GM12801 (cell line): ENCODE results near the gene CFAP20.

ENCODE experiments used
- TF ChIP-seq, protein P1 (sequence below): IDR thresholded peaks from one replicate; pipeline ENCODE4 v1.5.1; 2011; ENCODE audit warnings: control low read depth; ENCODE audit not compliant: insufficient read length; ENCODE audit errors: extremely low read depth

Gene CFAP20

DNA sequence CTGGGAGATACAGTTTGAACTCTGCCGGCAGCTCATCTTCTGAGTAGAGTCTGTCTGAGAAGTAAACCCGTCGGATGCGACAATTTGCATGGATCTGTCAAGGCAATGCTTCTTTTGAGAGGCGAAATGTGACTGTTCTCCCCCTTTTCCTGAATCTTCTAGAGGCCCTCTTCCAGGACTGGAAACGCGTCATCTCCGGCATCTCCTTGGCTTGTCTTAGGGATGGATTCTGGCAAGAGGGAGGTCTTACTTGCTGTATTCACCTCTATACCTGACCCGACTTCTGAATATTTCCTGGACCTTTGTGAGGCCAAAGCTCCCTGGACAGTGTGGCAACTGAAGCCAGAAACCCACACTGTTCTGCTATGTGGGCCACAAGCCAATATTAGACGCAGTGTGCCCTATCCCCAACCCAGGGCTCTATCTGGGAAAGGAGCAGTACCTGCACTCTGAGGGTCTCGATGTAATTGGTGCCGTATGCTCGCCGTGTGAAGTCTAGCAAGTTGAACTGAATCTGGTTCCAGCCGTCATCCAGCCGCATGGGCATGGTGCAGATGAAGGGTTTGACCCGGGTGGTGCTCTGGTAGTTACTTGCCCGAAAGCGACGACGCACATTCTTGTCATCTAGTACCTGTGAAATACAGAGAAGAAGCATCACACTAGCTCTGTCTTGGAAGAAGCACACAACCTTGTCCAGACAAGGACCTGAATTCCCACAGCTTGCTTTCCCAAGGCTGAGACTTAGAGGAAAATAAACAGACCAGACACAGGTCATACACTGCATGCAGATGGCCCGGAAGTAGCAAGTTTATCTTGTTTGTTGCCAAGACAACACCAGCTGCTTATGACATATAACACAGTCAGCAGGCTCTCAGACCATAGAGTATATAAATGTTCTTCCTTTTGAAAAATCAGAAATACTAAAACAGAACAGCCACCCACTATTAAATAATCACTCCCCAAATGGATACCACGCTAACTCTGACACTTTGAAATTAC is 14.1 kb downstream of the CFAP20 start:
- TF ChIP-seq, protein P1, sequence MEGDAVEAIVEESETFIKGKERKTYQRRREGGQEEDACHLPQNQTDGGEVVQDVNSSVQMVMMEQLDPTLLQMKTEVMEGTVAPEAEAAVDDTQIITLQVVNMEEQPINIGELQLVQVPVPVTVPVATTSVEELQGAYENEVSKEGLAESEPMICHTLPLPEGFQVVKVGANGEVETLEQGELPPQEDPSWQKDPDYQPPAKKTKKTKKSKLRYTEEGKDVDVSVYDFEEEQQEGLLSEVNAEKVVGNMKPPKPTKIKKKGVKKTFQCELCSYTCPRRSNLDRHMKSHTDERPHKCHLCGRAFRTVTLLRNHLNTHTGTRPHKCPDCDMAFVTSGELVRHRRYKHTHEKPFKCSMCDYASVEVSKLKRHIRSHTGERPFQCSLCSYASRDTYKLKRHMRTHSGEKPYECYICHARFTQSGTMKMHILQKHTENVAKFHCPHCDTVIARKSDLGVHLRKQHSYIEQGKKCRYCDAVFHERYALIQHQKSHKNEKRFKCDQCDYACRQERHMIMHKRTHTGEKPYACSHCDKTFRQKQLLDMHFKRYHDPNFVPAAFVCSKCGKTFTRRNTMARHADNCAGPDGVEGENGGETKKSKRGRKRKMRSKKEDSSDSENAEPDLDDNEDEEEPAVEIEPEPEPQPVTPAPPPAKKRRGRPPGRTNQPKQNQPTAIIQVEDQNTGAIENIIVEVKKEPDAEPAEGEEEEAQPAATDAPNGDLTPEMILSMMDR: no peak

DNA sequence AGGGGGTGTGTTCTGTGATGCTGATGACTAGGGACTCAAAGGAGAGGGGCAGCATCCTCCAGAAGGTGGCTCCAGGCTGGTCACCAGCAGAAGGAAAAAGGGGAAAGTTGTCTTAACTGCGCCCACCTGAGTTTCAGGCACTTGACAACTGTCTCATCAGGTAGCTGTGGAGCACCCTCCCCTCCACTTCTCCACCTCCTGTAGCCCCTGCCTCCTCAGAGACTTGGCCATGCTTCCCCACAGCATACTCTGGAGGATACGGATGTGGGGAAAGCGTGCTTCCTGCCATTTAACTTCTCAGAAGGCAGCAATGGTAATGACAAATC is 17.9 kb downstream of the CFAP20 start:
- TF ChIP-seq, protein P1: no peak

DNA sequence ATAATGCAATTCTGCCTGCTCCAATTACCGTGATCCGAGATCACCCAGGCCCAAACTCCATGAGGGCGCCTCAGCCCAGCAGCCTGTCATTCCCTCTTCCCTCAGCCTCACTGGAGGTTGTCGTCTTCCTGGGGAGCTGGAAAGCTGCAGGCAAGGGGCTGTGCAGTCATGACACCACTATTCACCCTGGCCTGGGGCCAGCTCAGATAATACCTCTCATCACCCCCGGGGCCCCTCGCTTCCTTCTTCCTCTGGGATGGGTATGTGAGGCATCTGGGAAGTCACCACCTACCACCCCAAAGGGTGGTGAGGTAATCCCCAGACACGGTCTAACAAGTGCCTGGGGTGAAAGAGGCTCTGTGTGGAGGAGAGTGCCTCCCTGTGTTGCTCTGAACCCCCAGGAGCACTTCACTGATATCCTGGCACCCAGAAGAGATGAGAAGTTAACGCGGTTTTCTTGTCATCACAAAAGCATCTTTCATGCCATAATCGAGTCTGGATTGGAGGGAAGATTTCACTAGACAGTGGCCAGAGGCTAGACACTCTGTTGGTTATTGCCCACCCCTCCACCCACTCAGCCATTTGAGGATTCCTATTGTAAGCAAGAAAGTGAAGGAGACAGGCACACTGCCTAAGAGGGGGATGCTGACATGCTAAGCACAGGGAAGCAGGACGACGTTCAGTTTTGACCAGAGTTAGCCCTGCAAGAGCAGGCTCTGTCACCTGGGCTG is 18.4 kb downstream of the CFAP20 start:
- TF ChIP-seq, protein P1: no peak

DNA sequence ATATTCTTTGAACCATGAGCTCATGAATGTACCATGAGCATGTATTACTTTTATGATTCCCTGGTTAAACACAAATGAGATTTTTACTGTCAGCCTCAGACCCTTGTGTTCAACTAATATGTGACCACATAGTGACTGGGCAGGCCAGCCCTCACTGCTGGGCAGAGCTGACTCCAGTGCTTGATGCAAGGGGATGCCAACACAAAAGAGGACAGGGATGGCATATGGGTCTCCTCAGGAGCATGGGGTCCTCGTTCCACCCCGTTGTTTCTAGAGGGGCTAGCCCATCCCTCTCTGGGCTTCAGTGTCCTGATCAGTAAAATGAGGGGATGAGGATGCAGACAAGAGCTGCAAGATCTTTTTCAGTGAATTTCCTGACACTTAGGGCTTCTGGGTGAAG is 19.3 kb downstream of the CFAP20 start:
- TF ChIP-seq, protein P1: no peak

DNA sequence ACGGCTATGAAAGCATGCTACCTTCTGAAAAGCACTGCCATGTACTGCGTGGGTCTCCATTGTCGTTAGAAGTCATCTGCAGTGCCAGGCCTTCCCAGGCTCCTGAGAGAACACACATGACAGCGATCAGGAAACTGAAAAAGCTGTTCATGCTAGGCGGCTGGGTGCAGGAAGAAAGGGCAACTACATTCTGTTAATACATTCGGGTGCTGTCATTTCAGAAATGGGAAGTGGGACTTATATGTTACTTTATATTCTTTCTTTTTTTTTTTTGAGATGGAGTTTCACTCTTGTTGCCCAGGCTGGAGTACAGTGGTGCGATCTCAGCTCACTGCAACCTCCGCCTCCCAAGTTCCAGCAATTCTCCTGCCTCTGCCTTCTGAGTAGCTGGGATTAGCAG is 19.9 kb downstream of the CFAP20 start:
- TF ChIP-seq, protein P1: no peak

DNA sequence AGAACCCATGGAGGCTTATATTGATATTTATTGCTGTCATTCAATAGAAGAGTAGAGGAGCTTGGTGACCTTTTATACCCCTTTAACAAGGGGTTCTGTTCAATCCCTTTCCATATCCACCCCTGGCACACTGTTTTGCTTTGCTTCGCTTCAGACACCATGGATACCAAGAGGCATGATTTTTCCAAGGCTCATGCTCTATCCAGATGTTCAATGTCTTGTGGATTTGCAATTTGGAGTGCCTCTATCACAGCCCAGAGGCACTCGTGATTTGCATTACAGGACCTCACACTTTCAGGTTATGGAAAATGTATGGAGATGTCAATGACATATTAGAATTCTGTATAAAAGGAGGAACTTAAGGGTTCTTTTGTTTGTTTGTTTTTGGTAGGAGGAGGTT is 21.5 kb downstream of the CFAP20 start:
- TF ChIP-seq, protein P1: no peak

DNA sequence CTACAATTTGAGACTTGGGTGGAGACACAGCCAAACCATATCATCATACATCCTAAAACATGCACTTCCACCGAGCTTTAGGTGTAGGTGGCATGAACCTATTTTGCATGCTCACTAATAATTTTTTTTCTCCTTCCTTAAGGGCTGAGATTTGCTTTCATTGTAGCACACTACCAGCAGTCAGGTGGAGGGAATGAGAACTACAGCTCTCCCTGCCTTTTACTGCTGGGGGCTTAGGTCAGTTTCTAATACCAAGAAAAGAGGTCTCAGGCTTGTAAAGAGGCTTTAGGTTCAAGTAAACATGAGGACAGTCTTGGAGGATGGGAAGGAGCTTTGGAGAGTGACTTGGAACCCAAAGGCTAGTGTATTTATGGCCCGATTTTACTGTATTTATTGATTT is 22.0 kb downstream of the CFAP20 start:
- TF ChIP-seq, protein P1: no peak
